ENCODE measurements around the gene USP2.

The USP2 gene

GRCh38 chr11:119363851-119364590, 17.5 kb downstream of the USP2 start:
- Histone ChIP-seq H3K9ac (ENCODE audit: low read depth in 1 of 2, low read length in 2 of 2) (peak overlapping the region in 1 of 2 donors; percentile 70), H3K9me3 (ENCODE audit: control insufficient read depth in 2 of 2, low read length in 2 of 2) (no peaks in the 10 kb centered on the region), H3K4me3 (ENCODE audit: low read length in 2 of 2) (peak overlapping the region; percentile 53 to 68), H3K27me3 (ENCODE audit: control insufficient read depth in 2 of 2, insufficient read depth in 2 of 2, low read length in 2 of 2) (peaks cover 4 to 13% of the 10 kb centered on the region in 2 donors), H3K4me1 (ENCODE audit: control insufficient read depth in 2 of 2, insufficient read depth in 2 of 2, low read length in 2 of 2) (peaks cover 45 to 56% of the 10 kb centered on the region in 2 donors), H3K27ac (ENCODE audit: low read depth in 2 of 2, low read length in 2 of 2) (peak overlapping the region; percentile 44 to 93), H3K36me3 (ENCODE audit: control insufficient read depth in 2 of 2, insufficient read depth in 2 of 2, low read length in 2 of 2) (peaks cover 0 to 4% of the 10 kb centered on the region in 2 donors)

- Histone ChIP-seq H3K4me1 (ENCODE audit: control insufficient read depth in 2 of 2, insufficient read depth in 2 of 2, low read length in 2 of 2) (peaks cover 38 to 49% of the 10 kb centered on the region in 2 donors), H3K9ac (ENCODE audit: low read depth in 1 of 2, low read length in 2 of 2) (peak overlapping the region; percentile 47 to 70), H3K4me3 (ENCODE audit: low read length in 2 of 2) (peak overlapping the region; percentile 53 to 68)
Measured at GRCh38 chr11:119363081-119363850, 18.2 kb downstream of the USP2 start.

GRCh38 chr11:119362741-119363080, 18.8 kb downstream of the USP2 start:
- Histone ChIP-seq H3K4me1 (ENCODE audit: control insufficient read depth in 2 of 2, insufficient read depth in 2 of 2, low read length in 2 of 2) (peaks cover 32 to 43% of the 10 kb centered on the region in 2 donors), H3K27me3 (ENCODE audit: control insufficient read depth in 2 of 2, insufficient read depth in 2 of 2, low read length in 2 of 2) (peaks cover 6 to 13% of the 10 kb centered on the region in 2 donors), H3K9me3 (ENCODE audit: control insufficient read depth in 2 of 2, low read length in 2 of 2) (no peaks in the 10 kb centered on the region), H3K9ac (ENCODE audit: low read depth in 1 of 2, low read length in 2 of 2) (peak overlapping the region; percentile 17 to 70), H3K4me3 (ENCODE audit: low read length in 2 of 2) (peak overlapping the region; percentile 53 to 68), H3K36me3 (ENCODE audit: control insufficient read depth in 2 of 2, insufficient read depth in 2 of 2, low read length in 2 of 2) (peaks cover 0 to 10% of the 10 kb centered on the region in 2 donors), H3K27ac (ENCODE audit: low read depth in 2 of 2, low read length in 2 of 2) (peak overlapping the region in 1 of 2 donors; percentile 41)

More at GRCh38 chr11:119363081-119363850, 18.2 kb downstream of the USP2 start:
- Histone ChIP-seq H3K27ac (ENCODE audit: low read depth in 2 of 2, low read length in 2 of 2) (peak overlapping the region; percentile 38 to 41), H3K36me3 (ENCODE audit: control insufficient read depth in 2 of 2, insufficient read depth in 2 of 2, low read length in 2 of 2) (peaks cover 0 to 7% of the 10 kb centered on the region in 2 donors), H3K9me3 (ENCODE audit: control insufficient read depth in 2 of 2, low read length in 2 of 2) (no peaks in the 10 kb centered on the region), H3K27me3 (ENCODE audit: control insufficient read depth in 2 of 2, insufficient read depth in 2 of 2, low read length in 2 of 2) (peaks cover 4 to 13% of the 10 kb centered on the region in 2 donors)

GRCh38 chr11:119361941-119362725, 19.4 kb downstream of the USP2 start:
- peak overlapping the region; percentile 53 to 68 for H3K4me3 ChIP-seq (ENCODE audit: low read length in 2 of 2)
- peak overlapping the region in 1 of 2 donors; percentile 17 for H3K9ac ChIP-seq (ENCODE audit: low read depth in 1 of 2, low read length in 2 of 2)
- H3K27ac ChIP-seq (ENCODE audit: low read depth in 2 of 2, low read length in 2 of 2): peak overlapping the region; percentile 9 to 41

GRCh38 chr11:119361056-119361787, 20.3 kb downstream of the USP2 start:
- Histone ChIP-seq H3K9ac (ENCODE audit: low read depth in 1 of 2, low read length in 2 of 2) (peak overlapping the region in 1 of 2 donors; percentile 23), H3K9me3 (ENCODE audit: control insufficient read depth in 2 of 2, low read length in 2 of 2) (no peaks in the 10 kb centered on the region), H3K4me1 (ENCODE audit: control insufficient read depth in 2 of 2, insufficient read depth in 2 of 2, low read length in 2 of 2) (peaks cover 19 to 32% of the 10 kb centered on the region in 2 donors), H3K4me3 (ENCODE audit: low read length in 2 of 2) (no peak overlapping the region), H3K27me3 (ENCODE audit: control insufficient read depth in 2 of 2, insufficient read depth in 2 of 2, low read length in 2 of 2) (peaks cover 6 to 13% of the 10 kb centered on the region in 2 donors), H3K27ac (ENCODE audit: low read depth in 2 of 2, low read length in 2 of 2) (no peak overlapping the region), H3K36me3 (ENCODE audit: control insufficient read depth in 2 of 2, insufficient read depth in 2 of 2, low read length in 2 of 2) (peaks cover 0 to 10% of the 10 kb centered on the region in 2 donors)

More at GRCh38 chr11:119361941-119362725, 19.4 kb downstream of the USP2 start:
- Histone ChIP-seq H3K36me3 (ENCODE audit: control insufficient read depth in 2 of 2, insufficient read depth in 2 of 2, low read length in 2 of 2) (peaks cover 0 to 10% of the 10 kb centered on the region in 2 donors), H3K9me3 (ENCODE audit: control insufficient read depth in 2 of 2, low read length in 2 of 2) (no peaks in the 10 kb centered on the region), H3K4me1 (ENCODE audit: control insufficient read depth in 2 of 2, insufficient read depth in 2 of 2, low read length in 2 of 2) (peaks cover 27 to 38% of the 10 kb centered on the region in 2 donors), H3K27me3 (ENCODE audit: control insufficient read depth in 2 of 2, insufficient read depth in 2 of 2, low read length in 2 of 2) (peaks cover 6 to 13% of the 10 kb centered on the region in 2 donors)

GRCh38 chr11:119359365-119360214, 21.9 kb downstream of the USP2 start:
- H3K4me1 ChIP-seq (ENCODE audit: control insufficient read depth in 2 of 2, insufficient read depth in 2 of 2, low read length in 2 of 2): peaks cover 9 to 17% of the 10 kb centered on the region in 2 donors
- no peak overlapping the region for H3K4me3 ChIP-seq (ENCODE audit: low read length in 2 of 2)
- H3K9me3 ChIP-seq (ENCODE audit: control insufficient read depth in 2 of 2, low read length in 2 of 2): no peaks in the 10 kb centered on the region
- H3K36me3 ChIP-seq (ENCODE audit: control insufficient read depth in 2 of 2, insufficient read depth in 2 of 2, low read length in 2 of 2): peaks cover 0 to 10% of the 10 kb centered on the region in 2 donors
- no peak overlapping the region for H3K9ac ChIP-seq (ENCODE audit: low read depth in 1 of 2, low read length in 2 of 2)
- no peak overlapping the region for H3K27ac ChIP-seq (ENCODE audit: low read depth in 2 of 2, low read length in 2 of 2)
- peaks cover 7 to 15% of the 10 kb centered on the region in 2 donors for H3K27me3 ChIP-seq (ENCODE audit: control insufficient read depth in 2 of 2, insufficient read depth in 2 of 2, low read length in 2 of 2)

- H3K27me3 ChIP-seq (ENCODE audit: control insufficient read depth in 2 of 2, insufficient read depth in 2 of 2, low read length in 2 of 2): peaks cover 3% of the 10 kb centered on the region in 2 donors
- peaks cover 0 to 10% of the 10 kb centered on the region in 2 donors for H3K36me3 ChIP-seq (ENCODE audit: control insufficient read depth in 2 of 2, insufficient read depth in 2 of 2, low read length in 2 of 2)
- H3K4me1 ChIP-seq (ENCODE audit: control insufficient read depth in 2 of 2, insufficient read depth in 2 of 2, low read length in 2 of 2): peaks cover 0 to 11% of the 10 kb centered on the region in 2 donors
- peak overlapping the region in 1 of 2 donors; percentile 77 for H3K9ac ChIP-seq (ENCODE audit: low read depth in 1 of 2, low read length in 2 of 2)
- H3K4me3 ChIP-seq (ENCODE audit: low read length in 2 of 2): peak overlapping the region in 1 of 2 donors; percentile 72
- H3K27ac ChIP-seq (ENCODE audit: low read depth in 2 of 2, low read length in 2 of 2): no peak overlapping the region
- H3K9me3 ChIP-seq (ENCODE audit: control insufficient read depth in 2 of 2, low read length in 2 of 2): no peaks in the 10 kb centered on the region
Measured at GRCh38 chr11:119357074-119357473, 24.4 kb downstream of the USP2 start.

- no peaks in the 10 kb centered on the region for H3K9me3 ChIP-seq (ENCODE audit: control insufficient read depth in 2 of 2, low read length in 2 of 2)
- H3K9ac ChIP-seq (ENCODE audit: low read depth in 1 of 2, low read length in 2 of 2): peak overlapping the region; percentile 49 to 77
- H3K4me1 ChIP-seq (ENCODE audit: control insufficient read depth in 2 of 2, insufficient read depth in 2 of 2, low read length in 2 of 2): peaks cover 0 to 11% of the 10 kb centered on the region in 2 donors
- H3K27ac ChIP-seq (ENCODE audit: low read depth in 2 of 2, low read length in 2 of 2): peak overlapping the region in 1 of 2 donors; percentile 24
- peaks cover 0 to 10% of the 10 kb centered on the region in 2 donors for H3K36me3 ChIP-seq (ENCODE audit: control insufficient read depth in 2 of 2, insufficient read depth in 2 of 2, low read length in 2 of 2)
- peaks cover 3% of the 10 kb centered on the region in 2 donors for H3K27me3 ChIP-seq (ENCODE audit: control insufficient read depth in 2 of 2, insufficient read depth in 2 of 2, low read length in 2 of 2)
- peak overlapping the region; percentile 63 to 72 for H3K4me3 ChIP-seq (ENCODE audit: low read length in 2 of 2)
Measured at GRCh38 chr11:119356349-119357031, 25.0 kb downstream of the USP2 start.
